Activated CD4-positive, CD25-positive, alpha-beta regulatory T cell (primary cell): Measurements from ENCODE around the gene OAS2.
A peak's percentile ranks its signal among the peaks of the same experiment; 100 is the strongest.
"Not testable (repeated sequence)": the region's sequence is repeated elsewhere in the genome, so short reads cannot be mapped to it uniquely, and the experiment has no call there.

Experiments used
- DNase-seq, 4 experiments: peaks; one replicate each; lab custom pipeline; 2025; lab: John Stamatoyannopoulos, UW

Gene OAS2

DNA sequence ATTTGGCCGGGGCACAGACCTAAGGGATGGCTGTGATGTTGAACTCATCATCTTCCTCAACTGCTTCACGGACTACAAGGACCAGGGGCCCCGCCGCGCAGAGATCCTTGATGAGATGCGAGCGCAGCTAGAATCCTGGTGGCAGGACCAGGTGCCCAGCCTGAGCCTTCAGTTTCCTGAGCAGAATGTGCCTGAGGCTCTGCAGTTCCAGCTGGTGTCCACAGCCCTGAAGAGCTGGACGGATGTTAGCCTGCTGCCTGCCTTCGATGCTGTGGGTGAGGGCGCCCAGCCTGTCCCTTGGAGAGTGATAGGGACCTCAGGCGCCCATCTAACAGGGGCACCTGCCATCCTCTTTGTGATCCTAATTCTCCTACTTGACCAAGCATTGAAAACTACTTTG lies 27.6 kb upstream of the OAS2 start:
- no peak for DNase-seq

DNA sequence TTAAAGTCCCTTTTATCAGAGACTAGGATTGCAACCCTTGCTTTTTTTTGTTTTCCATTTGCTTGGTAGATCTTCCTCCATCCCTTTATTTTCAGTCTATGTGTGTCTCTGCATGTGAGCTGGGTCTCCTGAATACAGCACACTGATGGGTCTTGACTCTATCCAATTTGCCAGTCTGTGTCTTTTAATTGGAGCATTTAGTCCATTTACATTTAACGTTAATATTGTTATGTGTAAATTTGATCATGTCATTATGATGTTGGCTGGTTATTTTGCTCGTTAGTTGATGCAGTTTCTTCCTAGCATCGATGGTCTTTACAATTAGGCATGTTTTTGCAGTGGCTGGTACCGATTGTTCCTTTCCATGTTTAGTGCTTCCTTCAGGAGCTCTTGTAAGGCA lies 21.2 kb upstream of the OAS2 start:
- DNase-seq, result not testable (repeated sequence)

DNA sequence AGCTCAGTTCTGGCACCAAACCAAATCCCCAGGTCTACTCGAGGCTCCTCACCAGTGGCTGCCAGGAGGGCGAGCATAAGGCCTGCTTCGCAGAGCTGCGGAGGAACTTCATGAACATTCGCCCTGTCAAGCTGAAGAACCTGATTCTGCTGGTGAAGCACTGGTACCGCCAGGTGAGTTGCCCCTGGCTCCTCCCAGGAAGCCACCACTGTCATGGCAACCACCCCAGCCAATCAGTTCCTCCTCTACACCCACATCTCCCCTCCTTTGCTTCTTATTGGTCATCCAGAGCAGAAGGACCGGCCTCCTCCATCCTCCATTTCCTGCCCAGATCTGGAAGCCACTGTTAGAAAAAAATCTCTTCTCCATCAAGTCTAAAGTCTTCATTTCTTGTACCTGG lies 17.2 kb upstream of the OAS2 start:
- DNase-seq, result no peak

DNA sequence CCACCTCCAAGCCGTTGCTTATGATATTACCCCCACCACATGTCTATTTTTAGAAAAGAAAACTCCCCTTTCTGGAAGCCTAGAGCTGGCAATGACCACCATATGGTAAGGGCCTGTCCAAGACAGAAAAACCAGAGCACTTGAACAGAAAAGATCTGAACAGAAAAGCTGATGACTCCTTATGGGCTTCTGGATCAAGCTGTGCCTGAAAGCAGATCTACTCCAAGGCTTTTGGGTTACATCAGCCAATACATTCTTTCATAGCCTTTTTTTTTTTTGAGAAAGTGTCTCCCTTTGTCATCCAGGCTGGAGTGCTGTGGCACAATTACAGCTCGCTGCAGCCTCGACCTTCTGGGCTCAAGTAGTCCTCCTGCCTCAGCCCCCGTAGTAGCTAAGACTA lies 16.8 kb upstream of the OAS2 start:
- no peak for DNase-seq

DNA sequence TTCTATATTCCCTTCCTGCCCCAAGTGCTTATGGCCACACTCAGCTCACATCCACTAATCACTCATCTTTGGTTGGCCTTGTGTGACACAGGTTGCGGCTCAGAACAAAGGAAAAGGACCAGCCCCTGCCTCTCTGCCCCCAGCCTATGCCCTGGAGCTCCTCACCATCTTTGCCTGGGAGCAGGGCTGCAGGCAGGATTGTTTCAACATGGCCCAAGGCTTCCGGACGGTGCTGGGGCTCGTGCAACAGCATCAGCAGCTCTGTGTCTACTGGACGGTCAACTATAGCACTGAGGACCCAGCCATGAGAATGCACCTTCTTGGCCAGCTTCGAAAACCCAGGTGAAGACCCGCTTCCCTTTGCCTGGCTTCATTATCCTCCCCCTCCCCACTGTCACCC lies 15.8 kb upstream of the OAS2 start:
- DNase-seq, result no peak

DNA sequence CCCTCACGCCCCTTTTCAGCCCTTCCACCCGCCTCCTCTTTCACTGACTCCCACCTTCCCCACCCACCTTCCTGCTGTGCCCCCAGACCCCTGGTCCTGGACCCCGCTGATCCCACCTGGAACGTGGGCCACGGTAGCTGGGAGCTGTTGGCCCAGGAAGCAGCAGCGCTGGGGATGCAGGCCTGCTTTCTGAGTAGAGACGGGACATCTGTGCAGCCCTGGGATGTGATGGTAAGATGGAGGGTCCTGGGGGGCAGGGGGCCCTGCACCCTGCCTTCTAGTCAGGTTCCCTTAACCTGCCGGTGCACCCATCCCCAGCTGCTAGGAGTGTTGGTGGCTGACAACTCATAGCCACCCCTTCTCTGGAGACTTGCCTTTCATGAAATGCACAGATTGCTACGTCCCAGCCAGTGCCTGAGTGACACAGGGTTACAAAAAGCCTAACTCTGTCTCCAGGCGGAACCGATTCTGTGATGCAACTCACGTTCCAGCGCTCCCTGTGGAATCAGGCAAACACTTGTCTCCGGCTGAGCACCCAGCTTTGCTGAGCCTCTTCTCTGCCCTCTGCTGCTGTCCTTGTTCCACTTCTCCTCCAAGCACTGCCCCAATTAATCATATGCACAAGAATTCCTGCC lies 15.0 kb upstream of the OAS2 start:
- no peak for DNase-seq

DNA sequence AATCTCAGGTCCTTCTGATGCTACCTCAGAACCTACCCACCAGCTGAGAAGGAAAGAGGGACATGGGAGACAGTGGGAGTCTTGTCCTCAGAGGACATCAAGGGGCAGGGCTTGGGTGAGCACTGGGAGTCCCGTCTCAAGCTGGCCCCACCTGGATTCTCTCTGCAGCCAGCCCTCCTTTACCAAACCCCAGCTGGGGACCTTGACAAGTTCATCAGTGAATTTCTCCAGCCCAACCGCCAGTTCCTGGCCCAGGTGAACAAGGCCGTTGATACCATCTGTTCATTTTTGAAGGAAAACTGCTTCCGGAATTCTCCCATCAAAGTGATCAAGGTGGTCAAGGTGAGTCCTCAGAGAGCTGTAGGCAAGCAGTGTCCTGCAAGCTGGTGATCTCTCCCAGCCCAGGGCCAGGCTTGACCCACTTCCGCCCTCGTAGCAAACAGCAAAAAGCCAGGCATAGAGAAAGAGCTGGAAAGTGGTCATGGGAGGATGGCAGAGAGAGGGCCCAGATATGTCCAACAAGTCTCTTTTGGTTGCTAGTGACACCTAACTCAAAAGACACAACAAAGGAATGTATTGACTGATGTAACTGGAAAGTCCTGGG lies 14.2 kb upstream of the OAS2 start:
- DNase-seq, result no peak

DNA sequence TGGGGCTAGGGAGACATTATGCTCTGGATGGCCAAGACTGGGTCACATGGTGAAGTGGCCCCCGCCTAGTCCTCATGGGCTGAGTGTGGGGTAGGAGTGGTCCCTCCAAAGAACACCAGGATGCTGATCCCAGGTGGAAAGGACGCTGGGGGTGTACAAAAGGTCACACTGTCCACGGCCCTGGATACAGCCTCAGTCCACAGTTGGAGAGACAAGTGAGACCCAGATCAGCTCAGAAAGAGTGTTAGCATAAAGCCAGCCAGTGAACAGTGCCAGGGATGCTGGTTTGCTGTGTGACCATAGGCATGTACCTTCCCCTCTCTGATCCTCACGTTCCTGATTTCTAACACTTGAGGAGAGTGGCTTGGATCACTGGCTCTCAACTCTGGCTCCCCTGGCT lies 13.4 kb upstream of the OAS2 start:
- no peak for DNase-seq

DNA sequence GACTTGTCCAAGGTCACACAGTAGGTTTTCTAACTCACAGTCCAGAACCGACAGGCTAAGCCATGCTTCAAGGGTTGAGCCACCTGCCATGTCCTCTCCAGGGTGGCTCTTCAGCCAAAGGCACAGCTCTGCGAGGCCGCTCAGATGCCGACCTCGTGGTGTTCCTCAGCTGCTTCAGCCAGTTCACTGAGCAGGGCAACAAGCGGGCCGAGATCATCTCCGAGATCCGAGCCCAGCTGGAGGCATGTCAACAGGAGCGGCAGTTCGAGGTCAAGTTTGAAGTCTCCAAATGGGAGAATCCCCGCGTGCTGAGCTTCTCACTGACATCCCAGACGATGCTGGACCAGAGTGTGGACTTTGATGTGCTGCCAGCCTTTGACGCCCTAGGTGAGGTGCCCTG lies 12.7 kb upstream of the OAS2 start:
- no peak for DNase-seq

DNA sequence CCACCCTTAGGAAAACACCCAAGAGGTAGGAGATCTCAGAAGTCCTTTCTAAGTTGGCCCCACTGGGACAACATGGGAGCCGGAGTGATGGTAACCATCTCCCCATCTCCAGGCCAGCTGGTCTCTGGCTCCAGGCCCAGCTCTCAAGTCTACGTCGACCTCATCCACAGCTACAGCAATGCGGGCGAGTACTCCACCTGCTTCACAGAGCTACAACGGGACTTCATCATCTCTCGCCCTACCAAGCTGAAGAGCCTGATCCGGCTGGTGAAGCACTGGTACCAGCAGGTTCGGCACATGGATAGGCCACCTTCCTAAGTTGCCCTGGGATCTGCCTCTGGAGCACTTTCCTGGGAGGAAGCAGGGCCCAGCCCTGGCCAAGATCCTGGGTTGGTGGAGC lies 11.0 kb upstream of the OAS2 start:
- no peak for DNase-seq

DNA sequence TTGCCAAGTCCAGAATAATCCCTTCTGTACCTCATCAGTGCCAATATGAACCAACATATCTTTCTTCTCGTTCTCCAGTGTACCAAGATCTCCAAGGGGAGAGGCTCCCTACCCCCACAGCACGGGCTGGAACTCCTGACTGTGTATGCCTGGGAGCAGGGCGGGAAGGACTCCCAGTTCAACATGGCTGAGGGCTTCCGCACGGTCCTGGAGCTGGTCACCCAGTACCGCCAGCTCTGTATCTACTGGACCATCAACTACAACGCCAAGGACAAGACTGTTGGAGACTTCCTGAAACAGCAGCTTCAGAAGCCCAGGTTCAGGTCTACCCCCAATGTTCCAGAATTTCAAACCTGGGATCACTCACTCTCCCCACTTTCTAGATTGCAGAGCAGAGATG lies 10.5 kb upstream of the OAS2 start:
- DNase-seq, result no peak

DNA sequence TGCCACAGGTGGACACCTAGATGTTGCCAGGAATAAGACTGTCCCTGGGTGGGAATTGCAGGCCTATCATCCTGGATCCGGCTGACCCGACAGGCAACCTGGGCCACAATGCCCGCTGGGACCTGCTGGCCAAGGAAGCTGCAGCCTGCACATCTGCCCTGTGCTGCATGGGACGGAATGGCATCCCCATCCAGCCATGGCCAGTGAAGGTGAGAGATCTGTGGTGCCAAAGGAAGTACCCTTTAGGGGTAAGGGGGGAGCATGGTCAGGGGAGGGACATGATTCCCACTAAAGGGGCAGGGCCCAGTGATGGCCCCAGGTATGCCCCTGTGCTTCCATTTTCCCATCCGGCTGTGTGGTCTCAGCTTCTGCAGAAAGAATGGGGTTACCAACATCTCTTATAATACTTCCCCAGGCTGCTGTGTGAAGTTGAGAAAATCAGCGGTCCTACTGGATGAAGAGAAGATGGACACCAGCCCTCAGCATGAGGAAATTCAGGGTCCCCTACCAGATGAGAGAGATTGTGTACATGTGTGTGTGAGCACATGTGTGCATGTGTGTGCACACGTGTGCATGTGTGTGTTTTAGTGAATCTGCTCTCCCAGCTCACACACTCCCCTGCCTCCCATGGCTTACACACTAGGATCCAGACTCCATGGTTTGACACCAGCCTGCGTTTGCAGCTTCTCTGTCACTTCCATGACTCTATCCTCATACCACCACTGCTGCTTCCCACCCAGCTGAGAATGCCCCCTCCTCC lies 8.6 kb upstream of the OAS2 start:
- no peak for DNase-seq

DNA sequence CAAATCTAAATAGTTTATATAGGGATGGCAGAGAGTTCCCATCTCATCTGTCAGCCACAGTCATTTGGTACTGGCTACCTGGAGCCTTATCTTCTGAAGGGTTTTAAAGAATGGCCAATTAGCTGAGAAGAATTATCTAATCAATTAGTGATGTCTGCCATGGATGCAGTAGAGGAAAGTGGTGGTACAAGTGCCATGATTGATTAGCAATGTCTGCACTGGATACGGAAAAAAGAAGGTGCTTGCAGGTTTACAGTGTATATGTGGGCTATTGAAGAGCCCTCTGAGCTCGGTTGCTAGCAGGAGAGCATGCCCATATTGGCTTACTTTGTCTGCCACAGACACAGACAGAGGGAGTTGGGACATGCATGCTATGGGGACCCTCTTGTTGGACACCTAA lies 7.9 kb upstream of the OAS2 start:
- DNase-seq, result no peak

DNA sequence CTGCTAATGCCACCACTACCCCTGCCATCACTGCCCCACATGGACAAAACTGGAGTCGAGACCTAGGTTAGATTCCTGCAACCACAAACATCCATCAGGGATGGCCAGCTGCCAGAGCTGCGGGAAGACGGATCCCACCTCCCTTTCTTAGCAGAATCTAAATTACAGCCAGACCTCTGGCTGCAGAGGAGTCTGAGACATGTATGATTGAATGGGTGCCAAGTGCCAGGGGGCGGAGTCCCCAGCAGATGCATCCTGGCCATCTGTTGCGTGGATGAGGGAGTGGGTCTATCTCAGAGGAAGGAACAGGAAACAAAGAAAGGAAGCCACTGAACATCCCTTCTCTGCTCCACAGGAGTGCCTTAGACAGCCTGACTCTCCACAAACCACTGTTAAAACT lies 7.1 kb upstream of the OAS2 start:
- no peak for DNase-seq

DNA sequence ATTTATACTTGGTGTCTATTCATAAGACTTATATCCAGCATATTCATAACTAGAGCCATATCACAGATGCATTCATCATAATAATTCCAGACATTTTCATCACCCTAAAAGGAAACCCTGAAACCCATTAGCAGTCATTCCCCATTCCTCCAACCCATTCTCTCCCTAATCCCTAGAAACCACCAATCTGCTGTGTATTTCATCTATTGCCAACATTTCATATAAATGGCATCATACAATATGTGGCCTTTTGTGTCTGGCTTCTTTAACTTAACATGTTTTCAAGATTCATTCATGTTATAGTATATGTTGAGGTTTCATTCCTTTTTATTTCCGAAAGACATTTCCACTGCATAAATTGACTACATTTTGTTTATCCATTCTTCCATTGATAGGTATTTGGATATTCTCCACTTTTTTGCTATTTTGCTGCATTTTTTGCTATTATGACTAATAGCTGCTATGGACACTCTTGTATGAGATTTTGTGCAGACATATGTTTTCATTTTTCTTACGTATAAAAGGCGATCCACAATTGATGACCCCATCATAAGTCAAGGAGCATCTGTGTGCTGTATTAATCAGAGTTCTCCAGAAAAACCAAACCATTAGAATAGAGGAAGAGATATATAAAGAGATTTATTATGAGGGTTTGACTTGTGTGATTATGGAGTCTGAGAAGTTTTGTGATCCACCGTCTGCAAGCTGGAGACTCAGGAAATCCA lies 5.1 kb upstream of the OAS2 start:
- no peak for DNase-seq

DNA sequence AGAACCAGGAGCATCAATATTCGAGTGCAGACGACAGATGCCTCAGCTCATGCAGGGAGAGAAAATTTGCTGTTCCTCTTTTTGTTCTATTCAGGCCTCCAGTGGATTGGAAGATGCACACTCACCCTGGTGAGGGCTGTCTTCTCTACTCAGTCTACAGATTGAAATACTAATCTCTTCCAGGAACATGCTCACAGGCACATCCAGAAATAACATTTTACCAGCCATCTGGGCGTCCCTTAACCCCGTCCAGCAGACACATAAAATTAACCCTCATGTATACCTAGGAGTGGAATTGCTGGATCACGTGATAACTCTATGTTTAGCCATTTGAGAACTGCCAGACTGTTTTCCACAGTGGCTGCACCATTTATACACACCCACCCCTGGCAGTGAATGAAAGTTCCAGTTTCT lies 4.5 kb upstream of the OAS2 start:
- no peak for DNase-seq

DNA sequence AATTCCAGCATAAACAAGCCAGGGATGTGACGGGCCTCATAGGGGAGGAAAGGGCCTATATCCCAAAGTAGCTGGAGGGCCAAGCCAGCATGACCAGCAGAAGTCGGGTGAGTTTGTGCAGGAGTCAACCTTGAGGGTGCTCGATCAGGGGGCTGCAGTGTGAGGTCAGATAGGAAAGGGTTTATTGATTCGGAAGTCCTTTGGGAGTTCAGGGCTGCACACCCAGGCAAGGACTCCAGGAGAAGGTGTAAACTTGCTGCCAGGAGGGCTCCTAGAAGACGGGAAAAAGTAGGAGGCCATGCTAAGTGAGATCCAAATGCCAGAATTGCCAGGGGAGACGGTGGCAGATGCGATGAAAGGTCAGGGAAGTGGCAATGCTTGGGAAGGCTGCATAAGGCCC lies 3.4 kb upstream of the OAS2 start:
- DNase-seq, result no peak

DNA sequence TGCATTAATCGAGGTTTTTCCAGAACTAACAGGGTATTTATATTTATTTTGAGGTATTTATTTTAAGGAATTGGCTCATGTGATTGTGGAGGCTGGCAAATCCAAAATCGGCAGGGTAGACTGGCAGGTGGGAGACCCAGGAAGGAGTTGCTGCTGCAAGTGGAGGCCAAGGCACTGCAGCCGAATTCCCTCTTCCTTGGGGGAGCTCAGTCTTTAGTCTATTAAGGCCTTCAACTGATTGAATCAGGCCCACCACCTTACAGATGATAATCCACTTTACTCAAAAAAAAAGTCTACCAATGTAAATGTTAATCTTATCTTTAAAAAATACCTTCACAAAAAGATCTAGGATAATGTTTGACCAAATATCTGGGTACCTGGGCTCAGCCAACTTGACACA lies 1.2 kb upstream of the OAS2 start:
- DNase-seq, result no peak

DNA sequence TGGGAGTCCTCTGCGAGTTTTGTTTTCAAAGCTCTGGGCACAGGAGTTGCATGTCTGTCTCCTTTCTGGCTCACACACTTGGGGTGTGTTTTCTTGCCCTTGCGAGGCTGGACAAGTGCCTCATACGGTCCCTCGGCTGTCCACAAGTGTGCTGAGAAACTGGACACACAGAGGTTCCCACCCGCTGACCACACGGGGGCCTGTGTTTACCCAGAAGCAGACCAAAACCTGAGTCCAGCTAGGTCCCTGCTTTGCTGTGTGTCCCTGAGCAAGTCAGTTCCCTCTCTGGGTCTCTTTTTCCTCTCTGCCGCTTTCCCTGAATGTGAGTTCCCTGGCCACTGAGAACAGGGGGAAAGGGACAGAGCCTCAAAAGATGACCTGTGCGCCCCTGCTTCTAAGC lies 678 bp upstream of the OAS2 start:
- no peak for DNase-seq

DNA sequence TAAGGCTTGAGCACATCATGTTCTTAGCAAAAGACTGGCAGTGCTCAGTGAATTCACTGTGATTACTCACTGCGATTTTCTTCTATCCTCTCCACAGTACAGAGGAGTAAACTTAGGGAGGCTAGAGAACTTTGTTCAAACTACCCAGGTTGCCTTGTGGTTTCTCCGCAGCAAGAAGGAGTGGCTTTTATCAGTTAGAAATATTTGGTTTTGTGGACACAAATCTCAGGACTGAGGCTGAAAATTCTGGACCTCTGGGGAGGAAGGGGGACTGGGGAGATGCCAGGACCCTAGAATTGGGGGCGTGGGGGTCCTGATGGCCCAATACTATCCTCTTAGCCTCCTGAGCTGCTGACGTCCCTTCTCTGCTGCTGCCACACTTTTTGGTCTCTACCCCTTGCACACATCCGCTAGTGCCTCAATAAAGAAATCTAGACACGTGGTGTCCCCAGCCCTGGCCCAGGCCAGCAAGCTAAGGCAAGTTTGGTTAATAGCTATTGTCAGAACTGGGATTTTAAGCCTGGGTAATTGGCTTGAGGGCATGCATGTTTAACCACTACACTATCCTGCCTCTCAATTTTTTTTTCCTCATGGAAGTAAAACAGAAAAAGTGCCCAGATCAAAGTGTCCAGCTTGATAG lies 842 bp downstream of the OAS2 start:
- DNase-seq, result peak in 3 of 4 experiments; percentile 8 to 43 (median 31)

DNA sequence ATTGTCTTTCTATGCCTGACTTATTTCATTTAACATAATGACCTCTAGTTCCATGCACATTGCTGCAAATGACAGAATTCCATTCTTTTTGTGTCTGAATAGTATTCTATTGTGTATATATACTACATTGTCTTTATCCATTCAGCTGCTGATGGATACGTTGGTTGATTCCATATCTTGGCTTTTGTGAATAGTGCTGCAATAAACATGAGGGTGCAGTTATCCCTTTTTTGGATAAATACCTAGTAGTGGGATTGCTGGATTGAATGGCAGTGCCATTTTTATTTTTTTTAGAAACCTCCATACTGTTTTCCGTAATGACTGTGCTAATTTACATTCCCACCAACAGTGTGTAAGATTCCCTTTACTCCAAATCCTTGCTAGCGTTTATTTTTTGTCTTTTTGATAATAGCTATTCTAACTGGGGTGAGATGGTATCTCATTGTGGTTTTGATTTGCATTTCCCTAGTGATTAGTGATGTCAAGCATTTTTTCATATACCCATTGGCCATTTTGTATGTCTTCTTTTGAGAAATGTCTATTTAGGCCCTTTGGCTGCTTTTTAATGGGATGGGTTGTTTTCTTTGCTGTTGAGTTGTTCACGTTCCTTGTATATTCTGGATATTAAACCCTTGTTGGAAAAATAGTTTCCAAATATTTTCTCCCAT lies 2.3 kb downstream of the OAS2 start:
- DNase-seq, result no peak
